ENCODE results near the gene CACNA1A.

DNA sequence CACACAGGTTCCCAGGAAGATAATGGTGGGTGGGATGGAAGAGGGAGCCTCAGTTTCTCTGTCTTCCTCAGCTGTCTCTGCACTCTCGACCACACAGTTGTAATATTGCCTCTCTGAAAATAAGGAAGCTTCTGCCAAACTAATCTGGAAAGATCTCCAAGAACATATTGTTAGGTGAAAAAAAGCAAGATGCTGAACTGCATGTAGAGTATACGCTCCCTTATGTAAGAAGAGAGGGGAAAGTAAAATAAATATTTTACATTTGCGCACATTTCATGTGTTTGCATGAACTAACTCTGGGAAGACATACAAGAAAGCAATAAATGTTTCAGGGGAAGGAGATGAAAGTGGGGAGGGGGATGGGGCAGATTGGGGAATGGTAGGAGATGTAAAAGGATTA is 41.9 kb upstream of the CACNA1A start:
- TF ChIP-seq EZH2phosphoT487 (conservative IDR thresholded peaks at IDR 0.05; ENCODE audit: low read length): no peak
- TF ChIP-seq CTCF (IDR thresholded peaks at IDR 0.05; ENCODE audit: insufficient read depth, low read length, poor library complexity, severe bottlenecking): no peak

Data from SU-DHL-6 (cell line).